ENCODE measurements around the gene PON2.

DNA sequence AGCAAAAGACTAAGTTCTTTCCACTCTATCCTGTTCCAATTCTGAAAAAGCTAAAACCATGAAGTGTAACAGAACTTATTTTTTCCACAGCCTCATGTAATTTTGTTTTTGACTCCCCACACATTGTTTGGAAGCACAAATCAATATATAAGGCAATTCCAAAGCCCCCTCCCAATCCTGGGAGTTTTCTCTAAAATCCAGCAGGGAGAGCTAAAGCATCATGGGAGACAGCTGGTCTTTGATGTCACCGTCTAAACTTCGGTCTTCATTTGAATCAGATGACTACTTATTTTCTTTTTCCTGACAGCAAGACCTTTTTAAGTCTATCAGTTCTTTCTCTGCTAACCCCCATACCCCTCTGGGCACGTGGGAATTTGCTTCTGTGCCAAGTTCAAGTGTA lies 77.2 kb downstream of the PON2 start:
- TF ChIP-seq POLR2A (IDR thresholded peaks at IDR 0.05) = no peak
- TF ChIP-seq, protein P1, sequence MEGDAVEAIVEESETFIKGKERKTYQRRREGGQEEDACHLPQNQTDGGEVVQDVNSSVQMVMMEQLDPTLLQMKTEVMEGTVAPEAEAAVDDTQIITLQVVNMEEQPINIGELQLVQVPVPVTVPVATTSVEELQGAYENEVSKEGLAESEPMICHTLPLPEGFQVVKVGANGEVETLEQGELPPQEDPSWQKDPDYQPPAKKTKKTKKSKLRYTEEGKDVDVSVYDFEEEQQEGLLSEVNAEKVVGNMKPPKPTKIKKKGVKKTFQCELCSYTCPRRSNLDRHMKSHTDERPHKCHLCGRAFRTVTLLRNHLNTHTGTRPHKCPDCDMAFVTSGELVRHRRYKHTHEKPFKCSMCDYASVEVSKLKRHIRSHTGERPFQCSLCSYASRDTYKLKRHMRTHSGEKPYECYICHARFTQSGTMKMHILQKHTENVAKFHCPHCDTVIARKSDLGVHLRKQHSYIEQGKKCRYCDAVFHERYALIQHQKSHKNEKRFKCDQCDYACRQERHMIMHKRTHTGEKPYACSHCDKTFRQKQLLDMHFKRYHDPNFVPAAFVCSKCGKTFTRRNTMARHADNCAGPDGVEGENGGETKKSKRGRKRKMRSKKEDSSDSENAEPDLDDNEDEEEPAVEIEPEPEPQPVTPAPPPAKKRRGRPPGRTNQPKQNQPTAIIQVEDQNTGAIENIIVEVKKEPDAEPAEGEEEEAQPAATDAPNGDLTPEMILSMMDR (IDR thresholded peaks at IDR 0.05) = no peak

Measured in uterus (tissue), 2 donors.